ENCODE measurements around the gene MTHFD2. TPM values are rescaled to one million over a fixed set of nuclear protein-coding genes. Genes with fewer than 3 reads are reported as not detected.
A peak's percentile ranks its signal among the peaks of the same experiment; 100 is the strongest.
"Not testable (repeated sequence)": the region's sequence is repeated elsewhere in the genome, so short reads cannot be mapped to it uniquely, and the experiment has no call there.

MTHFD2 gene
- total RNA-seq, 1 experiment from 2014 or later, result 274 TPM

DNA sequence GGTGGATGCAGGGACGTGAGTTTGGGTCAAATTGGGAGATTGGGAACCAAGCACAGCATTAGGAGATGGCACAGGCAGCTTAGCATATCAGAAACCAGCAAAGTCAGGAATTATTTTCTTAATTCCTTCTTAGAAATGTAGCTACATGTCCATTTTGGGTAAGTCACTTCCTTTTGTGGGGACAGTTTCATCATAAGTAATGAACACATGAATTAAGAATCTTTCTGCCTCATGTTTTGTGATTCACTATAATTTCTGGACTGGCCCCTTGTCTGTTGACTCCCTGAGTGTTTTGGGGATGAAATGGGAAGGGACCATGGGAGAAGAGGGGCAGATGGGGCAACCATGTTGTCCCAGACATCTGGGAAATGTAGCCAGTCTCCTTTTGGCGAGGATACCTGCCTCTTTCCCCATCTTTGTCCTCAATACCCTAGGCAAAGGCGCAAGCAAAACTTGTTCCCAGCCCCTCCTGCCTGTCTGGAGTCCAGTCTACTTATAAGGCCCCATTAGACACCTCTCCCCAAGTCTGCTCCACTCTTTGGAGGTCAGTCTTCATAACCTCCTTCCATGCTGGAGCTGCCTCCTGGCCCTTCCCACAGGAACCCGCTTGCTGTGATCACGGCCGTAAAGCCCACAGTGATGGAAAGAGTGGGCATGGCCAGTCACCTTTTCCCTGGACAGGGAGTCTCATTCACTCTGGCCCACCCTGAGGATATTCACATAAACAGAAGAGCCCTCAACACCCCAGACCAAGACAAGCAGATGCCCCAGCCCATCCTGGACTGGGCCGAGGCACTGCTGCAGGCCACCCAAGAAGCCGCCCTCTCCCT, 25.7 kb downstream of the MTHFD2 start:
- in situ Hi-C loops (cut with HindIII; ENCODE audit: low pct_unique_long_range_greater_than_20kb, low sequenced_read_pairs), result no loop called here
- no peak for DNase-seq (ENCODE audit: low read depth)

DNA sequence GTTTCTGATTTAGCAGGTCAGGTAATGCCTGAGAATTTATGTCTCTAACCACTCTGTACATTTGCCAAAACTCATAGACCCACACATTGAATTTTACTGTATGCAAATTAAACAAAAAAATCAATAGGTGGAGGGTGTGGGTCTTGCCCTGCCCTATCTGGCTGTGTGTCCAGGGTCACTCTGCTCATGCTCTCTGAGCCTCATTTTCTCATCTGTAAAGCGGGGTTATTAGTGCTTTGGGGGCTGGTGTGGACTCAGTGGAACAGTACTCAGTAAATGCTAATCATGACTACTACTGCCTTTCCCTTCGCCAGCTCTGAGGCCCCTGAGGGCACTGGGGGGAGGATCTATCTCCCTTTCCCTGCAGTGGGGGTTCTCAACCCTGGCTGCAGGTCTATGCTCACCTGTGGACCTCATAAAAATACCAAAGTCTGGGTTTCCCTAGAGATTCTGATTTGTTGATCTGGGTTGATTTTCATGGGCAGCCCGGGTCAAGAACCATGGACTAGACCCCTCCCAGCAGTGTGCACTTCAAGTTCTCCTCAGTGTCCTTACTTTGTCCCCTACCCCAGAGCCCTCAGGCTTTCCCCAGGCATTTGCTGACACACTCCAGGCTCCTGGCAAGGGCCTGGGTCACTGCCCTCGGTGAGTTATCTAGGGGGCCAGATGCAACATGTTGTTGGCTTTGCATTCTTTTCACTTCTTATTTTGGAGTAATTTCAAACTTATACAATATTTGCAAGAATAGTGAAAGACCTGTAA, 27.5 kb downstream of the MTHFD2 start:
- no peak for DNase-seq (ENCODE audit: low read depth)
- in situ Hi-C loops (cut with HindIII; ENCODE audit: low pct_unique_long_range_greater_than_20kb, low sequenced_read_pairs), result no loop called here

- DNase-seq (ENCODE audit: low read depth), result no peak
- in situ Hi-C loops (cut with HindIII; ENCODE audit: low pct_unique_long_range_greater_than_20kb, low sequenced_read_pairs), result no loop called here
Observed at GRCh38 chr2:74226648-74227213, 28.3 kb downstream of the MTHFD2 start.

- in situ Hi-C loops (cut with HindIII; ENCODE audit: low pct_unique_long_range_greater_than_20kb, low sequenced_read_pairs), result no loop called here
- no peak for DNase-seq (ENCODE audit: low read depth)
Observed at GRCh38 chr2:74227646-74228045, 29.2 kb downstream of the MTHFD2 start.

DNA sequence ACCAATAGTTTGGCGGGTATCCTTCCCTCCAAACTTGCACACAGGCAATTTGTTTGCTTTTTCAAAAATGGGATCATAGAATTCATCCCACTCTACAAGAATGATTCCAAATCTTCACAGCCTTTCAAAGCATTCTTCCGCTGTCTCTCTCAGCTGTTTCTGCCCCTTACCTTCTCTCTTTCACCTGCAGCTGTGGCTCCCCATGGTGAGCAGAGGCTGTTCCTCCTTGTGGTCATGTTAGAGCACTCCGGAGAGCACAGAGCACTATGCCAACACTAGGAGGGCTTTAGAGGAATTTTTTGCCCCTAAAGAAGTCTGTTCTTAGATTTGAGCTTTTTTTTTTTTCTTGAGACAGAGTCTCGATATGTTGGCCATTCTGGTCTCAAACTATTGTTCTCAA, 30.4 kb downstream of the MTHFD2 start:
- in situ Hi-C loops (cut with HindIII; ENCODE audit: low pct_unique_long_range_greater_than_20kb, low sequenced_read_pairs), result no loop called here
- DNase-seq (ENCODE audit: low read depth), result no peak

GRCh38 chr2:74229865-74230264, 31.4 kb downstream of the MTHFD2 start:
- DNase-seq (ENCODE audit: low read depth); in situ Hi-C loops (cut with HindIII; ENCODE audit: low pct_unique_long_range_greater_than_20kb, low sequenced_read_pairs): not testable (repeated sequence)

DNA sequence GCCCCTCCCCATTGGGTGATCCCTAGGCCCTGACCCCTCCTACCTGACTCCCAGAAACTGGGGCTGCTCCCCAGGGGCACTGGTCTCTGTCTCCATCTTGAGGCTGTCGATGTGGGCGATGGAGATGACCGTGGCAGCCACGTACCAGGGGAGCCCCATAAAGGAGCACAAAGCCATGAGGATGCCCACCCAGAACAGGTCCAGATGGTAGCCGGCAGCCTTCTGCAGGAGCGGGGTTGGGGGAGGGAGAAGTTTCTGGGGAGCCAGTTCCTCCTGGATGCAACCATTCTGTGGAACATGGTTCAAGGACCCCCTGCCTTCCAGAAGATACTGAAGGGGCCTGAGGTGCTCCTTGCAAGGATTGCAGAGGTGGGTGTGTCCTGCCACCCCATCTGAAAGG, 34.0 kb downstream of the MTHFD2 start:
- no peak for DNase-seq (ENCODE audit: low read depth)
- in situ Hi-C loops (cut with HindIII; ENCODE audit: low pct_unique_long_range_greater_than_20kb, low sequenced_read_pairs), result no loop called here

- in situ Hi-C loops (cut with HindIII; ENCODE audit: low pct_unique_long_range_greater_than_20kb, low sequenced_read_pairs), result no loop called here
Observed at GRCh38 chr2:74233648-74234047, 35.2 kb downstream of the MTHFD2 start.

DNA sequence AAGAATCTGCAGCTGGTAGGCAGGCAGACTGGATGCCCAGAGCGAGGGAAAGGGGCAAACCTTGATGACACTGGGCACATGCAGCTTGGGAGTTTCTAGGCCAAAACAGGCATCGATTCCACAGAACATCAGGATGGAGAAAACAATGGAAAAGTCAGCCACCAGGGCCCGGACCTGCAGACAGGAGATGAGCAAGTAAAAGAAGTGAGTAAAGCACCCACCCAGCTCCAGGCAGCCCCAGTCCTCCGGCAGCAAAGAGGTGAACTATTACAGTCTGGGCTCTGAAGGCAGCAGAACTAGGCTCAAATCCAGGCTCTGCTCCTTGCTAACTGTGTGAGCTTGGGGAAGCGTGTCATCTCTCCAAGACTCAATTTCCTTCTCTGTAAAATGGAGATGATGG, 36.6 kb downstream of the MTHFD2 start:
- no peak for DNase-seq (ENCODE audit: low read depth)
- in situ Hi-C loops (cut with HindIII; ENCODE audit: low pct_unique_long_range_greater_than_20kb, low sequenced_read_pairs), result no loop called here

More at GRCh38 chr2:74233648-74234047, 35.2 kb downstream of the MTHFD2 start:
- no peak for DNase-seq (ENCODE audit: low read depth)

- in situ Hi-C loops (cut with HindIII; ENCODE audit: low pct_unique_long_range_greater_than_20kb, low sequenced_read_pairs), result no loop called here
- no peak for DNase-seq (ENCODE audit: low read depth)
Observed at GRCh38 chr2:74238879-74239278, 40.5 kb downstream of the MTHFD2 start.

GRCh38 chr2:74239346-74239745, 40.9 kb downstream of the MTHFD2 start:
- no peak for DNase-seq (ENCODE audit: low read depth)
- in situ Hi-C loops (cut with HindIII; ENCODE audit: low pct_unique_long_range_greater_than_20kb, low sequenced_read_pairs), result no loop called here

- DNase-seq (ENCODE audit: low read depth), result no peak
- in situ Hi-C loops (cut with HindIII; ENCODE audit: low pct_unique_long_range_greater_than_20kb, low sequenced_read_pairs), result no loop called here
Observed at GRCh38 chr2:74242354-74243071, 44.1 kb downstream of the MTHFD2 start.

DNA sequence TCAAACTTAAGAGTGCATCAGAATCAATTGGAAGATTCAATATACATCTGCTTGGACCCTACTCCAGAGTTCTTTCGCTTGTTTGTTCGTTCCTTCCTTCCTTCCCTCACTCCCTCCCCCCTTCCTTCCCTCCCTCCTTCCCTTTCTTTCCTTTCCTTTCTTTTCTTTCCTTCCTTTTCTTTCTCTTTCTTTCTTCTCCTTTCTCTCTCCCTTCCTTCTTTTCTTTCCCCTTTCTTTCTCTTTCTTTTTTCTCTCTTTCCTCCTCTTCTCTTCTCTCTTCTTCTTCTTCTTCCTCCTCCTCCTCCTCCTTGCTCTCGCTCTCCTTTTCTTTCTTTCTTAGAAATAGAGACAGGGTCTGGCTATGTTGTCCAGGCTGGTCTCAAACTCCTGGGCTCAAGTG, 45.9 kb downstream of the MTHFD2 start:
- no peak for DNase-seq (ENCODE audit: low read depth)
- in situ Hi-C loops (cut with HindIII; ENCODE audit: low pct_unique_long_range_greater_than_20kb, low sequenced_read_pairs), result no loop called here

GRCh38 chr2:74246496-74247195, 48.2 kb downstream of the MTHFD2 start:
- in situ Hi-C loops (cut with HindIII; ENCODE audit: low pct_unique_long_range_greater_than_20kb, low sequenced_read_pairs), result no loop called here
- DNase-seq (ENCODE audit: low read depth), result no peak

GRCh38 chr2:74249406-74250122, 51.1 kb downstream of the MTHFD2 start:
- in situ Hi-C loops (cut with HindIII; ENCODE audit: low pct_unique_long_range_greater_than_20kb, low sequenced_read_pairs), result no loop called here
- no peak for DNase-seq (ENCODE audit: low read depth)

GRCh38 chr2:74250189-74250631, 51.8 kb downstream of the MTHFD2 start:
- peak; percentile 25 for DNase-seq (ENCODE audit: low read depth)
- in situ Hi-C loops (cut with HindIII; ENCODE audit: low pct_unique_long_range_greater_than_20kb, low sequenced_read_pairs), result no loop called here

DNA sequence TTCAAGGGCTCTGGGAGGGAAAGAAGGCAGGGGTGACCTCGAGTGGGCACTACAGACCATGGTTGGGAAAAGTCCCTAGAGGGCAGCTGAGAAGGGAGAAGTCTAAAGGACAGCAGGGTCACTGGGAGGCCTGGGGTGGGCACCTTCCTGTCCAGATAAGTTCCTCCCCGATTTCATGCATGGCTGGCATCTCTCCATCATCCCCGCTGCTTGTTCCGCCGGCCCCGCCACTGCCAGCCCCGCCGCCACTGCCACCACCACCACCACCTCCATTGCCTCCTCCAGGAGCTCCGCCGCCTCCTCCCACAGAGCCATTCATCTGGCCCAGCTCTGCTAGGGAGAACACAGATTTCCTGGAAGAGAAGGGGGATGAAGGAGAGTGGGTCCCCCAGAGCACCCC, 53.6 kb downstream of the MTHFD2 start:
- in situ Hi-C loops (cut with HindIII; ENCODE audit: low pct_unique_long_range_greater_than_20kb, low sequenced_read_pairs), result no loop called here
- DNase-seq (ENCODE audit: low read depth), result no peak

All from Caki2 (cell line).